GM21528 (cell line): ENCODE measurements around the gene CDC42SE2.
"Not testable (repeated sequence)": the region's sequence is repeated elsewhere in the genome, so short reads cannot be mapped to it uniquely, and the experiment has no call there.

Experiments used
- ATAC-seq: cut with Tn5 transposase; IDR thresholded peaks from one replicate; pipeline ENCODE4 v1.9.1; 2021; ENCODE audit warnings: mild to moderate bottlenecking, moderate library complexity; ENCODE audit not compliant: unreplicated experiment, low FRiP score

Gene CDC42SE2

GRCh38 chr5:131357739-131358561 is 94.1 kb downstream of the CDC42SE2 start:
- no peak for ATAC-seq

- ATAC-seq = no peak
These were observed 97.9 kb downstream of the CDC42SE2 start for GRCh38 chr5:131361677-131362315.

GRCh38 chr5:131363811-131364506 is 100.1 kb downstream of the CDC42SE2 start:
- no peak for ATAC-seq

GRCh38 chr5:131364507-131365050 is 100.7 kb downstream of the CDC42SE2 start:
- ATAC-seq = no peak

GRCh38 chr5:131366428-131366827 is 102.6 kb downstream of the CDC42SE2 start:
- ATAC-seq = no peak

GRCh38 chr5:131367219-131367860 is 103.5 kb downstream of the CDC42SE2 start:
- no peak for ATAC-seq

- no peak for ATAC-seq
These were observed 105.0 kb downstream of the CDC42SE2 start for GRCh38 chr5:131368866-131369265.

- no peak for ATAC-seq
These were observed 105.7 kb downstream of the CDC42SE2 start for GRCh38 chr5:131369558-131369957.

- ATAC-seq = no peak
These were observed 108.0 kb downstream of the CDC42SE2 start for GRCh38 chr5:131371835-131372234.

- no peak for ATAC-seq
These were observed 109.4 kb downstream of the CDC42SE2 start for GRCh38 chr5:131373265-131373664.

GRCh38 chr5:131375351-131375750 is 111.5 kb downstream of the CDC42SE2 start:
- ATAC-seq = peak; percentile 36

- ATAC-seq = no peak
These were observed 113.5 kb downstream of the CDC42SE2 start for GRCh38 chr5:131377346-131377745.

GRCh38 chr5:131377785-131378325 is 114.0 kb downstream of the CDC42SE2 start:
- ATAC-seq = no peak

- peak; percentile 32 for ATAC-seq
These were observed 115.1 kb downstream of the CDC42SE2 start for GRCh38 chr5:131378721-131379541.

- peak; percentile 47 for ATAC-seq
These were observed 115.9 kb downstream of the CDC42SE2 start for GRCh38 chr5:131379723-131380122.

GRCh38 chr5:131380238-131380637 is 116.4 kb downstream of the CDC42SE2 start:
- not testable (repeated sequence) for ATAC-seq

- ATAC-seq = no peak
These were observed 117.2 kb downstream of the CDC42SE2 start for GRCh38 chr5:131381021-131381420.

- peak; percentile 56 for ATAC-seq
These were observed 117.9 kb downstream of the CDC42SE2 start for GRCh38 chr5:131381777-131382176.
